ENCODE data around the gene DENND2C.

The DENND2C gene

DNA sequence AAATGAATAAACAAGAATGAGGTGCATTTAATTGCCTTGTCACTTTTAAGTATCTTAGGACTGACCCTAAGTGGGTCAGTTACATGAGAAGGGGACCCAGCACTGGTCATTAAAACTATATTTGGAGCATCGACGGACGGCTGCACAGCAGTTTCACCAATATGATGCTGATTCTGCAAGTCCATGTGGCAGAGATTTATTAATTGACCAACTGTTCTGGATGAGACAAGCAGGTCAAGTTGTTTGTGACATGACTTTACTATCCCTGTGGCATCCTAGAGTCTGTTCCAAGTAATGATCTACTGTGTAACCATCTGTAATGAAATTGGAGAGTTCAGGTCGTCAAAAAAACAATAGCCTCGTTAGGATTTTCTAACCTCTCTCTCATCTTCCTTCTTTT lies 16.0 kb upstream of the DENND2C start:
- no peak for DNase-seq (ENCODE audit: low read depth)

- no peak for DNase-seq (ENCODE audit: low read depth)
These were observed 7.8 kb upstream of the DENND2C start for GRCh38 chr1:114677691-114678090.

DNA sequence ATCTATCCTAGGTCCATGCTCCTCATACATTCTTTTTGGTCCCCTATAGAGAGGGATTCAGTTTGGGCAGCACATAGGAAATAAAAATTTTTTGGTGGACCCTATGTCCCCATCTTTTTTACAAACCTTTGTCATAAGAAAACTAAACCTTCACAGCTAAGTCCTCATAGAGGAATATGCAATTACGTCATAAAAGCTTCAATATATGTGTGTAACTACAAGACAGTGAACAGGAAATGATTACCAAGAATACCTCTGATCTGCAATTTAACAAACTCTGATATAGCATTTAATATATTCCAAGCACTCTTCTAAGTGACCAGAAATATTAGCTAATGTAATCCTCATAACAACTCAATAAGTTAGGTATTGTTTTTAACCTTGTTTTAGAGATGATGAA lies 6.3 kb upstream of the DENND2C start:
- no peak for DNase-seq (ENCODE audit: low read depth)

- no peak for DNase-seq (ENCODE audit: low read depth)
These were observed 2.1 kb upstream of the DENND2C start for GRCh38 chr1:114671939-114672275.

DNA sequence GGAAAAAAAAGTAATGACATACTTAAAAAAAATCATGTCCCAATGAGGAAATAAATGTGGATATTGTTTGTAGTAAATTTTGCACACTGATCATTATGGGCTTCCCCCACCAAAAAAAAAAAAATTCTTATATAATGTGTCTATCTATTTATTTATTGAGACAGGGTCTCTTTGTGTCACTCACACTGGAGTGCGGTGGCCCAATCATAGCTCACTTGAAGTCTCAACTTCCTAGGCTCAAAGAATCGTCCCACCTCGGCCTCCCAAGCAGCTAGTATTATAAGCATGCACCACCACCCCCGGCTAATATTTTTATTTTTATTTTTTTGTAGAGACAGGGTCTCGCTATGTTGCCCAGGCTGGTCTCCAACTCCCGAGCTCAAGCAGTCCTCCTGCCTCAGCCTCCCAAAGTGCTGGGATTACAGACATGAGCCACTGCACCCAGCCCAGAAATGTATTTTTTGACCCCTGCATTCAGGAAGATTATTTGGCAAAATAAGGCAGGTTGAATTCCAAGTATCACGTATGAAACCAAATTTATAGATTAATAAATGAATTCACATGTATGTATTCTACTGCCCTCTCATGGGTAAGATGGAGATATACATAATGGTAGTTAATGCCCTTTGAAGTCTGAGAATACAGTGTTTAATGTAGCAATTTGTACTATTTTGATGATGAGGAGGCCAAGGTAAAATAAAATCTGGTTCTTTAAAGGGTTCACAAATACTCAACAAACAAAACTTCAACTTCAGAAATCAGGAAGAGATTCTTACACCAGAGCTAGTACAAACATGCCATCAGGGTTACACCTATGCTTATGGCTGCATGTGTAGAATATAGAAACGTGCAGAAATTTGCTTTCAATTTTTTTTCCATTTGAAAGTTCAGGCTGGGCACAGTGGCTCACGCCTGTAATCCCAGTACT lies 1.4 kb upstream of the DENND2C start:
- DNase-seq (ENCODE audit: low read depth) = no peak

DNA sequence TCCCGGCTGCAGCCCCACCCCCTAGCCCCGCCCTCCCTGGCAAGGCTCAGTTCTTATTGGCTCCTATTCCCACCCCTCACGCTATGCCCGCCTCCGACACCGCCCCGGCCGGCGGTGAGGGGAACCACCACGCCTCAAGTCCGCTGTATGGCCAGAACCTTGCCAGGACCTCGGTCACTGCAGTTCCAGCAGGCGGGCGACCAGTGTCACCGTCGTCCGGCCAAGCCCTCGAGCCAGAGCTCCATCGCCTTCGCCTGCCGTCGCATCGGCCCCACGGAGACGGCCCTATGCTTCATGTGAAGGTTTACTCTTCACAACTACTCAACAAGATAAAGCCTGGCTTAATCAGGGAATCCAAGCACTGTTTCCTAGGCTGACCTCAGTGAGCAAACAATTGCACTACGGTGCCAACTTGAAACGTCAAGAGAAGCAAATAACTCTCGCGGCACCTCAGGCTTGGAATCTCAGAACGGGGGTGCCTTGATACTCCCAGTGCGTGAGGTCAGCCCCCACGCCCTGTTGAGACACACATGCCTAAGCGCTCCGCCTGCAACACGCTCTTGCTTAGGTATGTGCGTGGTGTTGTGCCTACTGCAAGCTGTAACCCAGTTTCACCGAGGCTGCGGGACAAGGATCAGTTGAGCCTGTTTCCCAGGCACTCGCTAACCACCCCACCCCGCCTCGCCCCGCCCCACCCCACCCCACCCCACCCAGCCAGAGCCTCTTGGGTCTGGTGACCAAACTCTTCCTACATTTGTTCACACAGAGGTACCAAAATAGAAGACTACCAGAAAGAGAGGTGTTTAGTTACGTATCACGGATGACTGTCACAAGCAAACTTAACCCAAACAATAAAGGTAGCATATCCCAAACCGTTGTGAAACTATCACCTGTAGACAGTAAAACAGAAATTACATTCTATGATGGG lies 498 bp upstream of the DENND2C start:
- peak; percentile 81 for DNase-seq (ENCODE audit: low read depth)

DNA sequence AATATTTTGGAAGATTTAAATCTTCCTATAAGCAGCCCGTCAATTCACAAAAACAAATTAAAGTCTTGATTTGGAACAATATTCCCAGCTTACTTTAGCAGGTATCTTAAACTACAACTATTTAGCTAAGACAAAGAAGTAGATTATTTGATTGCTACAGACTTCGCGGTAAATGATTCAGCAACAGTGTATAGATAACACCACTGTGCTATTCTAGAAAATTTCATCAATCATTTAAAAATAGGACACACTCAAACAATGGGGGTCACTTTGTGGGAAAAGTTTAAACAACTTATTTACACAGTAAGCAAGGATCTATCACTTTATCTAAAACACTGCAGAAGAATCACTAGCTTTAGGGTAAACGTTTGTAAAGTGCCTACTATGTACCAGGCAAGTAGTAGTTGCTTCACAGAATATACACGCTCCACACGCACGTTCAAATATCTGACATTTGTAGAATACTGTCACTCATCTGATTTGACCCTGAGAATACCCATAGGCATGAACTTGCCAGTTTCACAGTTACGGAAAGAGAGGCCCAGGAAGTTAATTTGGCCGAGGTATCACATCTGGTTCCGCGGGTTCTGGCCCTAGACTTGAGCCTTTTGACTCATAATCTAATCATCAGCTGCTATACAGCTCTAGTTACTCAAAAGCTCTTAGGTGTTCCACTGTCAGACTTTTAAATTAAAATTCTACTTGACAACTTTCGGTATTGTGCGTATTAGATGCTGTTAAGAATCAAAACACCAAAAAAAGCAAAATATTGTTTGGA lies 876 bp downstream of the DENND2C start:
- no peak for DNase-seq (ENCODE audit: low read depth)

- DNase-seq (ENCODE audit: low read depth) = no peak
These were observed 1.5 kb downstream of the DENND2C start for GRCh38 chr1:114668373-114668772.

GRCh38 chr1:114666954-114667353 lies 2.9 kb downstream of the DENND2C start:
- no peak for DNase-seq (ENCODE audit: low read depth)

GRCh38 chr1:114660238-114660637 lies 9.6 kb downstream of the DENND2C start:
- no peak for DNase-seq (ENCODE audit: low read depth)

DNA sequence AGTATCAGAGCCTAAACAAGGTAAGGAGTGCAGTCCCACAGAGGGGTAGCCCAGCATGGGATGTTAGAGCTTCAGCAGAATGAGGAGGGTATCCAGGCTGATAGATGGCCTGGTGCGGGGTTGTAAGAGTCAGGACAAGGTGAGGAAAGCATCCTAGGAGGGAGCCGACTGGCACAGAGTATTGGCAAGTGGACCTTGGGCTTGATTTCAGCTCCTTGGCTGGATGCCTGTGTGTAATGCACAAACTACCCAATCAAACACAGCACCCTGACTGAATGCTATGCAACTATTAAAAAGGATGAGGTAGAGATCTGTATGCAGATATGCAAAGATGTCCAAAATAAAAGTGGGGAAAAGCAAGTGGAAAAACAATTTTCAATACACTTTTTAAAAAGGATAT lies 18.0 kb downstream of the DENND2C start:
- DNase-seq (ENCODE audit: low read depth) = no peak

DNA sequence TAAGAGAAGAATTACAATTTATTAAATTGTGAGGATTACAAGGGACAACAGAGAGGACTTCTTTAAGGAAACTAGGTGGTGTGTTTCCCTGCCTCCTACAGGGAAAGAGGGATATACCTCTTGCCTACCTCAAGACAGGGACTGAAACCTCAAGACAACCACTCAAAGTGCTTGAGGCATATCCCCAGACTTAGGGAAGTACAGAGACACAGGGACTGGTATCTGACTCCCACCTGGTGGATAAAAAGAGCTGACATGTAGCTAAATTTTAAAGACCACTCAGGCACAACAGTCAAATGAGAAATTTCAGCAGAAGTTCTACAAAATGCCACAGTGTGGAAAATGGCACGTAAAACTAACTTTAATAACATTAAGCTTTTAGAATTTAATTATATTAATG lies 21.3 kb downstream of the DENND2C start:
- no peak for DNase-seq (ENCODE audit: low read depth)

GRCh38 chr1:114641377-114641776 lies 28.5 kb downstream of the DENND2C start:
- DNase-seq (ENCODE audit: low read depth) = no peak

DNA sequence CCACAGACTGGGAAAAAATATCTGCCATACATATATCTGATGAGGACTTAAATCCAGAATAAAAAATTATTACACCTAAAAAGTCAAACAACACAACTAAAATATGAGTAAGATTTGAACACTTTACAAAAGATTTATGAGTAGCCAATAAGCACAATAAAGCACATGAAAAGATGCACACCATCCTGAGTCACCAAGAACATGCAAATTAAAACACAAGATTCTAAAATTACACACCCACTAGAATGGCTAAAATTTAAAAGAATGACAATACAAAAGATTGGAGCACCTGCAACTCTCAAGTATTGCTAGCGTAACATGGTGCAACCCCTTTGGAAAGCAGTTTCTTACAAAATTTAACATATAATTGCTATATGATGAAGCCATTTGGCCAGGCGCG lies 30.9 kb downstream of the DENND2C start:
- DNase-seq (ENCODE audit: low read depth) = no peak

DNA sequence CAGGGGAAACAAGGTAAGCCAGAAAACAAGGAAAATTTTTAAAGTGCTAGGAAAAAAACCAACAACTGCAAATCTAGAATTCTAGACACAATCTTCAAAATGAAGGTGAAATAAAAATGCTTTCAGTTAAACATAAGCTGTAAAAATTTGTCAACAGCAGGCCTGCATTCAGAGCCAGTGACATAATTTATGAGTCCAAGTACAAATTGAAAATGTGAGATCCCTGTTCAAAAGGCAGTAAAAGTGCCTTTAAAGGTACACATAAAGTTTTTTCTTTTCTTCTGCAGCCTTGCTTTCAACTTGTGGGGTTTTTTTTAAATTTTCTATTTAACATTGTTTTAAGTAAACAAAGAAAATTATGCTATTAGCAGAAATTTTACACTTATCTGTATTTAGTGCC lies 37.4 kb downstream of the DENND2C start:
- no peak for DNase-seq (ENCODE audit: low read depth)

DNA sequence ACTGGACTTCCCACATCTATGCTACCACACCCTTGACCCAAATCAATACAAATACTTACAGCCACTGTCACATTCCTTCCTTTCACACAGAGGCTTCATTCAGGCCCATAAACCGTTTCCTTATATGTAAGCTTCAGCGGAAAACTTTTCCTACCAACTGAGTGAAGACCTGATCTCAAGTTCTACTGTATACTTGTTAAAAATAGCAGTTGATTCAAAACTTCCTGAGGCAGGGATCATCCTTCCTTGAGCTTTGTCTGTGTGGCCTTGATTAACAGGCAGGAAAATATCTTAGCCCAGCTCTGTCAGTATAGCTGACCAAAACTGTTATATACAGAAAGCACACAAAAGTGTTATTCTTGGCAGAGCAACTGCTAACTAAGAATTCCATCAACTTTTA lies 42.7 kb downstream of the DENND2C start:
- DNase-seq (ENCODE audit: low read depth) = no peak

DNA sequence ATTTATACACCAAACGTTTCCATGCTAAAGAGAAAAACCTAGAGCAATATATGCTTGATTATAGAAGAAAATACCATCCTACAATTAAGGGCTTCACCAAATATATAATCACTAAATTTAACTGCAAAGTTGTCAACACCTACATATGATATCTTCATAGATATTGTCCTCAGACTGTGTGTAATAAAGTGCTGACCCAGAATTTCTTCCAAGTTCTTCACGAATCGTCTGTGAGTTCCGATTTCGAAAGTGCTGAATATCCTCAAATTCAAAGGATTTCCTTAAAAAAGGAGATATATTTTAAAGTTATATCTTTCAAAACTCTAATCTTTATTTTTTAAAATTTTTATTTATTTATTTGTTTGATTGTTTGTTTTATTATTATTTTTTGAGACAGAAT lies 46.5 kb downstream of the DENND2C start:
- DNase-seq (ENCODE audit: low read depth) = no peak

DNA sequence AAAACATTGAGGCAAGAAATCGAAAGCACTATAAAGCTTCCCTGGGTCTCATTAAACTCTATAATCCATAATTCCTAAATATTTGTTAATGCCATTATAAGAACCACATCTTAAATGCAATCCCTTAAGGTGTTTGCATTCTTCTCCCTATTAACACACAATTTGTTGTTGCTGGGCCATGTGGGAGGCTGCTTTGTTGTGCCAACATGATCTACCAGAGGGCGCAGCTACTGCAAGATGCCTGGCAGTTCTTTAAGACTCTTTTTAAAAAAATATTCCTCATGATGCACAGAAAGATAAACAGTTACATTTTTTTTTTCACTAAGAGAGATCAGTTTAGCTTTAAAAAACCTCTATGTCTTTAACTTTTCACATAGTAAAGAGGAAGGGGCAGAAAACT lies 49.4 kb downstream of the DENND2C start:
- no peak for DNase-seq (ENCODE audit: low read depth)

DNA sequence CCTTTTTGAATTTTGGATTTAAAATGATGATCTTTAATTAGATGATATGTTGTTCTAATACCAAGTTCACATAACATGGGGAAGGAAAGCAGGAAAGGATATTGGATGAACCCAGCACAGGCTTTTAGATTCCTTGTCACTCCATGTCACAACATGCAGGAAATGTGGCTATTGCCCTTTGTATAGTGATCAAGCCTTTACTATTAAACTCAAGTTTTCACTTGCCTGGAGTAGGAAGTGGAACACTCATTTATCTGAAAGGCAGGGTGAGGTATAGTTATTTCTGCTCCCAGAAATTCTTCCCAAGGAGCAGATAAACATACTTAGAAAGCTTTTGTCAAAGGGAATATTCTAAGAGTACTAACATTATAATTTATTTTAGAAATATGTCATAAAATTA lies 51.2 kb downstream of the DENND2C start:
- DNase-seq (ENCODE audit: low read depth) = no peak

DNA sequence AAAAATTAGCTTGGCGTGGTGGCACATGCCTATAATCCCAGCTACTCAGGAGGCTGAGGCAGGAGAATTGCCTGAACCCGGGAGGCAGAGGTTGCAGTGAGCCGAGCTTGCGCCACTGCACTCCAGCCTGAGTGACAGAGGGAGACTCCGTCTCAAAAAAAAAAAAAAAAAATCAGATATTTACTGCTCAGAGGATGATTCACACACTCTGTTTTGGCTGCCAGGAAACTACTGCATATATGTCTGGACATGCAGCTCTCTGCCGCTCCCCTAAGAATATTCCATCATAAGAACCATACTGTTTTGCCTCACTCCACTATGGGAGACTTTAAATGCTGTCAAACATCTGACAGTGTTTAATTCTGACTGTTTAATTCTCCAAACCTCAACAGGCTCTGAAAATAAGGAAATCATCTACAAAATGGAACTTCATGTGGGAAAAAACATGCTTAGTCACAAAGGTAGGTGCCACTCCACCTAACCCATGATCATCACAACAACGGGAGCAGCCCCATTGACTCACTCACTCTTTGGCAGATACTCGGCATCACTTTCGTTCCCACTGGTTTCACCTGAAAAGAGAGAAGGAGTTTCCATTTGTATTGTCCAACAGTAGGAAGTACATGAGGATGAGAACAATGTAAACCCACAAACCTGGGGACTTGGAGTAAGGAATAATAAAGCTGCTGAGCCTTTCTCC lies 59.2 kb downstream of the DENND2C start:
- DNase-seq (ENCODE audit: low read depth) = no peak

GRCh38 chr1:114609826-114610225 lies 60.0 kb downstream of the DENND2C start:
- DNase-seq (ENCODE audit: low read depth) = no peak

- DNase-seq (ENCODE audit: low read depth) = no peak
These were observed 60.8 kb downstream of the DENND2C start for GRCh38 chr1:114609026-114609425.

All from activated T-cell treated with anti-CD3 and anti-CD28 coated beads for 48 hours (primary cell).